Smooth muscle cell of the brain vasculature (primary cell): ENCODE results near the gene PKIG.

Source experiments
- DNase-seq: peaks from one replicate; pipeline ENCODE4 v3.0.0-alpha.2; 2012; ENCODE audit warnings: low read depth, low spot score

The PKIG gene

GRCh38 chr20:44662261-44662660, 79.9 kb downstream of the PKIG start:
- DNase-seq = no peak

DNA sequence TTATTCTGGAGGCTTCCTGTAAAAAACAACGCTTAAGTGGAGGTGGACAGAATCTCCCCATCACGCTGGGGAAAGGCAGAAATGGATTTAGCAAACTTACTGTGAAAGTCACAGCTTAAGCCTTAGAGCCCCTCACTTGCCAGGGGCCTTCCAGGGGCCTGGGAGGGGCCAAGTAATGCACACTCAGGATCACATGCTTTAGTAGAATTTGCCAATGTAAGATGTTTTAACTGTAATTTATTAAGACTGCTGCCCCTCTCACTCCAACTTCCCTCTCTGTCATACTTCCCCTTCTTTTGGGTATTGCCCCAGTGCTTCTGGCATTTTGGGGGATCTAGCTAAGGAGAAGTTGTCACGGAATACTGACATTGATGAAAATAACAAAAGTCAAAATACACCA, 81.8 kb downstream of the PKIG start:
- no peak for DNase-seq

- no peak for DNase-seq
Measured at GRCh38 chr20:44666066-44666465, 83.7 kb downstream of the PKIG start.
